Measurements from ENCODE around the gene CTSL. TPM values are rescaled to one million over a fixed set of nuclear protein-coding genes. Genes with fewer than 3 reads are reported as not detected.

Gene CTSL
- total and polyA plus RNA-seq, 2 of the 13 experiments (the other 11 are each of a cell fraction or from before 2014, with no cell fraction given): 78.1 to 113 TPM

DNA sequence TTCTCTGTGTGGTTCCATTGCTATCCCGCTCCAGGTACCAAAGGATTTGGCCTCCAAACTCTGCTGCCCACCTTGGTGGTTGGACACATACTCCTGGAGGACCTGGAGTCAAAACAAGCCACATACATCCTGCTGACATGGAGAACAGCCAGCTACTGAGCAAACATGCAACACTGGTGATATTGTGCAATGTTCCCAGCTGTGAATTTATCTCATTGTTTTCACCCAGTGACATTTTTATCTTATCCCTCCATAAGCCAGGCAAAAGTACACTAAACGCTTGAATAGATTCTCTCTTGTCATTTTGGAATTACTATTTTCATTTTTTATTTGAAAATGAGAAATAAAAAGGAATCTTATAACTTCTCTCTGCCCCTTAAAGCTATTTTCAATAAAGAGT lies 11.1 kb upstream of the CTSL start (continued):
- TF ChIP-seq SOX13 (IDR thresholded peaks at IDR 0.05) (peak; percentile 51; the same call in 1 of the 2 replicates), SOX13 (CRISPR knock-in tag; conservative IDR thresholded peaks at IDR 0.05 in 1 of 2, IDR thresholded peaks at IDR 0.05 in 1 of 2) (peak in 1 of 2 experiments; percentile 95; a peak in 2 of 4 replicates), ADNP (CRISPR knock-in tag; IDR thresholded peaks at IDR 0.05) (no peak), ZNF335 (CRISPR knock-in tag; IDR thresholded peaks at IDR 0.05) (no peak), YEATS2 (CRISPR knock-in tag; IDR thresholded peaks at IDR 0.05; ENCODE audit: borderline replicate concordance) (peak; percentile 41; the same call in 1 of the 2 replicates), SP2 (CRISPR knock-in tag; IDR thresholded peaks at IDR 0.05) (no peak), PHF20 (CRISPR knock-in tag; IDR thresholded peaks at IDR 0.05) (no peak), ZNF431 (CRISPR knock-in tag; IDR thresholded peaks at IDR 0.05; ENCODE audit: borderline replicate concordance, low read depth) (no peak), RFX5 (IDR thresholded peaks at IDR 0.05; ENCODE audit: low read depth, low read length) (no peak), MED1 (CRISPR knock-in tag; IDR thresholded peaks at IDR 0.05) (0 out of 2 replicates have a peak, but pooled peaks have one; percentile 29), SIX1 (CRISPR knock-in tag; IDR thresholded peaks at IDR 0.05; ENCODE audit: borderline replicate concordance) (no peak), KAT7 (CRISPR knock-in tag; IDR thresholded peaks at IDR 0.05; ENCODE audit: borderline replicate concordance) (no peak), FOXO1 (CRISPR knock-in tag; IDR thresholded peaks at IDR 0.05) (peak; percentile 77), ZNF713 (CRISPR knock-in tag; IDR thresholded peaks at IDR 0.05) (no peak), MIER3 (CRISPR knock-in tag; IDR thresholded peaks at IDR 0.05; ENCODE audit: borderline replicate concordance) (peak; percentile 38; the same call in 1 of the 2 replicates), ZNF441 (CRISPR knock-in tag; IDR thresholded peaks at IDR 0.05; ENCODE audit: borderline replicate concordance) (no peak), PCBP1 (IDR thresholded peaks at IDR 0.05; ENCODE audit: borderline replicate concordance, low read depth, low read length) (no peak), FUBP1 (CRISPR knock-in tag; IDR thresholded peaks at IDR 0.05; ENCODE audit: borderline replicate concordance) (no peak), NFATC3 (CRISPR knock-in tag; IDR thresholded peaks at IDR 0.05) (no peak), ZNF670 (CRISPR knock-in tag; IDR thresholded peaks at IDR 0.05; ENCODE audit: borderline replicate concordance) (0 out of 2 replicates have a peak, but pooled peaks have one; percentile 57), ZNF800 (CRISPR knock-in tag; IDR thresholded peaks at IDR 0.05) (no peak), ZNF7 (CRISPR knock-in tag; IDR thresholded peaks at IDR 0.05) (no peak)
- TF ChIP-seq, protein P1, sequence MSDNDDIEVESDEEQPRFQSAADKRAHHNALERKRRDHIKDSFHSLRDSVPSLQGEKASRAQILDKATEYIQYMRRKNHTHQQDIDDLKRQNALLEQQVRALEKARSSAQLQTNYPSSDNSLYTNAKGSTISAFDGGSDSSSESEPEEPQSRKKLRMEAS (IDR thresholded peaks at IDR 0.05): no peak
- TF ChIP-seq, protein P2, sequence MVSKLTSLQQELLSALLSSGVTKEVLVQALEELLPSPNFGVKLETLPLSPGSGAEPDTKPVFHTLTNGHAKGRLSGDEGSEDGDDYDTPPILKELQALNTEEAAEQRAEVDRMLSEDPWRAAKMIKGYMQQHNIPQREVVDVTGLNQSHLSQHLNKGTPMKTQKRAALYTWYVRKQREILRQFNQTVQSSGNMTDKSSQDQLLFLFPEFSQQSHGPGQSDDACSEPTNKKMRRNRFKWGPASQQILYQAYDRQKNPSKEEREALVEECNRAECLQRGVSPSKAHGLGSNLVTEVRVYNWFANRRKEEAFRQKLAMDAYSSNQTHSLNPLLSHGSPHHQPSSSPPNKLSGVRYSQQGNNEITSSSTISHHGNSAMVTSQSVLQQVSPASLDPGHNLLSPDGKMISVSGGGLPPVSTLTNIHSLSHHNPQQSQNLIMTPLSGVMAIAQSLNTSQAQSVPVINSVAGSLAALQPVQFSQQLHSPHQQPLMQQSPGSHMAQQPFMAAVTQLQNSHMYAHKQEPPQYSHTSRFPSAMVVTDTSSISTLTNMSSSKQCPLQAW (CRISPR knock-in tag; IDR thresholded peaks at IDR 0.05): no peak
- TF ChIP-seq, protein P3, sequence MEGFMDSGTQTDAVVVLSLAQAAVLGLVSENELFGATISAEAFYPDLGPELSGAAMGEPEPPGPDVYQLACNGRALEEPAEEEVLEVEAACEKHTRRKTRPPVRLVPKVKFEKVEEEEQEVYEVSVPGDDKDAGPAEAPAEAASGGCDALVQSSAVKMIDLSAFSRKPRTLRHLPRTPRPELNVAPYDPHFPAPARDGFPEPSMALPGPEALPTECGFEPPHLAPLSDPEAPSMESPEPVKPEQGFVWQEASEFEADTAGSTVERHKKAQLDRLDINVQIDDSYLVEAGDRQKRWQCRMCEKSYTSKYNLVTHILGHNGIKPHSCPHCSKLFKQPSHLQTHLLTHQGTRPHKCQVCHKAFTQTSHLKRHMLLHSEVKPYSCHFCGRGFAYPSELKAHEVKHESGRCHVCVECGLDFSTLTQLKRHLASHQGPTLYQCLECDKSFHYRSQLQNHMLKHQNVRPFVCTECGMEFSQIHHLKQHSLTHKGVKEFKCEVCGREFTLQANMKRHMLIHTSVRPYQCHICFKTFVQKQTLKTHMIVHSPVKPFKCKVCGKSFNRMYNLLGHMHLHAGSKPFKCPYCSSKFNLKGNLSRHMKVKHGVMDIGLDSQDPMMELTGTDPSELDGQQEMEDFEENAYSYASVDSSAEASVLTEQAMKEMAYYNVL (CRISPR knock-in tag; IDR thresholded peaks at IDR 0.05; ENCODE audit: borderline replicate concordance): no peak
